ENCODE measurements around the gene MYBBP1A.
"Not testable (repeated sequence)": the region's sequence is repeated elsewhere in the genome, so short reads cannot be mapped to it uniquely, and the experiment has no call there.

Gene MYBBP1A

GRCh38 chr17:4590981-4591453 lies 35.8 kb upstream of the MYBBP1A start:
- no peak for DNase-seq (ENCODE audit: low read depth in 2 of 3, low spot score in 2 of 3)

DNA sequence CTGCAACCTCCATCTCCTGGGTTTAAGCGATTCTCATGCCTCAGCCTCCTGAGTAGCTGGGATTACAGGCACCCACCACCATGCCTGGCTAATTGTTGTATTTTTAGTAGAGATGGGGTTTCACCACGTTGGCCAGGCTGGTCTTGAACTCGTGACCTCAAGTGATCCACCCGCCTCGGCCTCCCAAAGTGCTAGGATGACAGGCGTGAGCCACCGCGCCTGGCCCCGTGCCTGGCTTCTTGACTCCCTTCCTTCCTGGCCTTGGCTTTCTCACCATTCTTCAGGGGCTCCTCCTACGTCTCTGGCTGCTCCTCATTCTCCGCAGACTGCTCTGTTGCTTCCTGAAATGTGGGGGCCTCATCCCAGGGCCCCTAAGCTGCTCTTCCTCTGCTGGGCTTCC lies 34.9 kb upstream of the MYBBP1A start:
- DNase-seq (ENCODE audit: low read depth in 2 of 3, low spot score in 2 of 3), result not testable (repeated sequence)

GRCh38 chr17:4588898-4589625 lies 33.9 kb upstream of the MYBBP1A start:
- no peak for DNase-seq (ENCODE audit: low read depth in 2 of 3, low spot score in 2 of 3)

DNA sequence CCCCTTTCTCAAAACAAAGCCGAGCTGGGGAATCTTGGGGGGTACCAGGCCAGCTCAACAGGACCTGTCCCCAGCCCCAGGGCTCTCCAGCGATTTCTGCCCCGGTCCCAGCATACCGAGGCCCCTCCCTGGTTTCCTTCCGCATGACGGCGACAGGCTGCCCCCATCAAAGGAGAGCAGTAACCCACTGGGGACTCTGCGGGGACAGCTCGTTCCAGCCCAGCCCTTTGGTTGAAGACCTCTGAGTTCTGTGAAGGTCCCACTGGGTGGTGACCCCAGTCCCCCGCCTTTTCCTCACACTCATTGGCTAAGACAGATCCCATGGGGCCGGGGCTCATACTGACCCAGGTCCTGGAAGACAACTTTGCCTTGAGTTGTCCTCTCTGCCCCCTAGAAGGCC lies 33.2 kb upstream of the MYBBP1A start:
- DNase-seq (ENCODE audit: low read depth in 2 of 3, low spot score in 2 of 3), result no peak

GRCh38 chr17:4587803-4588202 lies 32.6 kb upstream of the MYBBP1A start:
- no peak for DNase-seq (ENCODE audit: low read depth in 2 of 3, low spot score in 2 of 3)

DNA sequence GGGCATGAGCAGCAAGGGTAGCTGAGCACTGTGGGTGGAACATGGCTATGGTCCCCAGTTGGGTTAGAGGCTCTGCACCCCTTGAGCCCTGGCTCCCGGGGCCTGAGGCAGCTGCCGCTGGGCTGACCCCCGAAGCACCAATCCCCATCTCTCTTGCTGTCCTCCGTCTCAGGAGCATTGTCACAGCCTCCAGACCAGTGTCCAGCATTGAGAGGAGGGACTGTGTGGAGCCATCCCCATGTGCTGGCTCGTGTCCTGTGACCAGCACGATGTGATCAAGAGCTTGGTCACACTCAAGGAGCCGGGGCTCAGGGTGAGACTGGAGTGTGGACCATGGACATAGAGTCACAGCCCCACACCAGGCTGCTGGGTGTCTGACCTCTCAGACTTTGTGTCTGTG lies 32.0 kb upstream of the MYBBP1A start:
- DNase-seq (ENCODE audit: low read depth in 2 of 3, low spot score in 2 of 3), result no peak

- DNase-seq (ENCODE audit: low read depth in 2 of 3, low spot score in 2 of 3), result no peak
These were observed 30.9 kb upstream of the MYBBP1A start for GRCh38 chr17:4586043-4586442.

- DNase-seq (ENCODE audit: low read depth in 2 of 3, low spot score in 2 of 3), result no peak
These were observed 30.4 kb upstream of the MYBBP1A start for GRCh38 chr17:4585638-4585994.

- DNase-seq (ENCODE audit: low read depth in 2 of 3, low spot score in 2 of 3), result no peak
These were observed 29.9 kb upstream of the MYBBP1A start for GRCh38 chr17:4584917-4585637.

DNA sequence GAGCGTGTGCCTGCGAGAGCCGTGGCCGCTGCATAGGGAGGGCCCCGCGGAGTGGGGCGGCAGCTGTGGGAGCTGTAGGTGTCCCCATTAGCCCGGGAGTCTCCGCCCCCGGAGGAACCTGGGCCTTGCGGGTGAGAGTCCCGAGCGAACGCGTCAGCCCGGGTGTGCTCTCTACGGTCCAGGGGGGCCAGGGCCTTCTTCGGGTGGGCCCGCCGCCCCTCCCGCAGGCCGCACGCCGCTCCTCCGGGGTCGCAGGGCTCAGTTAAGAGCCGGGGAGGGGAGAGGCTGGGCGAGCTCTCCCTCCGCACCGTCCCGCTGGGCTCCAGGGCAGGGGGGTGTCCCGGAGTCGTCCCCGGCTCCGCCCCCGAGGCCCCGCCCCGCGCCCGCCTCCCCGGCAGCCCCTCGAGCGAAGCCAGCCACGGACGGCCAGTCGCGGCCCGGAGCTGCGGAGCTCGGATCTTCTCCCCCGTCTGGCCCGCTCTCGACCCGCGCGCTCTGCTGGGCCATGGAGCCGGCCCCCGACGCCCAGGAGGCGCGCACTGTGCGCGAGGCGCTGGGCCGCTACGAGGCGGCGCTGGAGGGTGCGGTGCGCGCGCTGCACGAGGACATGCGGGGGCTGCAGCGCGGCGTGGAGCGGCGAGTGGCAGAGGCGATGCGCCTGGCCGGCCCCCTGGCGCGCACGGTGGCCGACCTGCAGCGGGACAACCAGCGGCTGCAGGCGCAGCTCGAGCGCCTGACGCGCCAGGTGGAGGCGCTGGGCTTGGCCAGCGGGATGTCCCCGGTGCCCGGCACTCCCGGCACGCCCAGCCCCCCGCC lies 29.1 kb upstream of the MYBBP1A start, which contains the start of gene SMTNL2:
Gene SMTNL2 (plus strand): TSS at position 429 of the 816 bp plus-strand sequence. CDS start 77 bp downstream, at position 506.
- no peak for DNase-seq (ENCODE audit: low read depth in 2 of 3, low spot score in 2 of 3)

- no peak for DNase-seq (ENCODE audit: low read depth in 2 of 3, low spot score in 2 of 3)
These were observed 28.6 kb upstream of the MYBBP1A start for GRCh38 chr17:4583782-4584100.

- DNase-seq (ENCODE audit: low read depth in 2 of 3, low spot score in 2 of 3), result no peak
These were observed 28.0 kb upstream of the MYBBP1A start for GRCh38 chr17:4583206-4583605.

DNA sequence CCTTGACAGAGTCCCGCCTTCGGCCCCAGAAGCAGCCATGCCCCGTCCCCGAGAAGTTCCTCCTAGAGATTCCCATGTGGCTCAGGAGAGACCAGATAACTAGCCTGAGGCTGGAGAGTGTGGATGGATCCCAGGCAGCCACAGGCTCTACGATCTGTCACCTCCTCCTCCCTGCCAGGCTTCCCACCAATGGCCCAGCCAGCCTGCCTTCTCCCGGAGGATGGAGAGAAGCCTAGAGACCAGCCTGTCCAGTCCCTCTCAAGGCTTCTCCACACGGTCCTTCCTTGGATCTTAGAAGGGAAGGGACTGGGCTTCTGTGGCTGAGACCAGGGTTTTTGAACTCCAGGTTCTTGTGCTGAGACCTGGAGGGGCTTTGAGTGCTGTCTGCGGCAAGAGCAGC lies 27.5 kb upstream of the MYBBP1A start:
- no peak for DNase-seq (ENCODE audit: low read depth in 2 of 3, low spot score in 2 of 3)

DNA sequence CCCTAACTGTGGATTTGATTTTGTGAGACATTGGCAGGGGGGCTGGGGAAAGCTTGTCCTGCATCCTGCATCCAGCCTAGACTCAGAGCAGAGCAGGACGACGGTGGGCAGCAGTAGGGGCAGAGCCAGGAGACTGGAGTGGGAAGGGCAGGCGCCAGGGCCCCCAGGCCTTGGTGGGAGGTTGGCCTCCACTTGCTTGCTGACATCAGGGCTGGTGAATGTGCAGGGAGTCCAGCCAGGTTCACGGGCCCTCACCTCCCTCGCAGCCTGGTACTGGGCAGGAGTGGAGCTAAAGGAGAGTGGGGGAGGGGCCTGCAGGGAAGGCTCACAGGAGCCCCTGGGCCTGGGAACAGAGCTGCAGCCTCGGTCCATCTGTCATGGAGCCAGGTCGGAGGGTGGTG lies 26.9 kb upstream of the MYBBP1A start:
- no peak for DNase-seq (ENCODE audit: low read depth in 2 of 3, low spot score in 2 of 3)

DNA sequence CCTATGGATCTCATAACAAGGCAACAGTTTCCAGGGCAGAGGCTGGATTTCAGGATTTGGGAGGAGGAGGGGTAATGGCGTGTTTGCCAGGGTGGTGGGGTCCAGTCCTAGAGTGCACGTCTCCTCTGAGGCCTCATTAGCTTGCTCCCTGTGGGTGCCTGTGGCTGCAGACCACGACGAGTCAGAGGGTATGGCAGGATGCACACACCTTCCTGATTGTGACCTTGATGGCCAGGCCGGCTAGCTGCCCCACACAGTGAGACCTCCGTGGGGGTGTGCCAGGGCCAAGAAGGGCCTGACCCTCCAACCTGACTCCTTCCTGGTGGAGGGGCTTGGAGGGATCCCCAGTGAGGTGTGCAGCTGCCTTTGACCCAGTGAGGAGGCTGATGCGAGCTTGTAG lies 25.1 kb upstream of the MYBBP1A start:
- DNase-seq (ENCODE audit: low read depth in 2 of 3, low spot score in 2 of 3), result no peak

GRCh38 chr17:4579678-4580077 lies 24.5 kb upstream of the MYBBP1A start:
- no peak for DNase-seq (ENCODE audit: low read depth in 2 of 3, low spot score in 2 of 3)

- not testable (repeated sequence) for DNase-seq (ENCODE audit: low read depth in 2 of 3, low spot score in 2 of 3)
These were observed 23.2 kb upstream of the MYBBP1A start for GRCh38 chr17:4578349-4578748.

- no peak for DNase-seq (ENCODE audit: low read depth in 2 of 3, low spot score in 2 of 3)
These were observed 22.3 kb upstream of the MYBBP1A start for GRCh38 chr17:4577386-4577993.

DNA sequence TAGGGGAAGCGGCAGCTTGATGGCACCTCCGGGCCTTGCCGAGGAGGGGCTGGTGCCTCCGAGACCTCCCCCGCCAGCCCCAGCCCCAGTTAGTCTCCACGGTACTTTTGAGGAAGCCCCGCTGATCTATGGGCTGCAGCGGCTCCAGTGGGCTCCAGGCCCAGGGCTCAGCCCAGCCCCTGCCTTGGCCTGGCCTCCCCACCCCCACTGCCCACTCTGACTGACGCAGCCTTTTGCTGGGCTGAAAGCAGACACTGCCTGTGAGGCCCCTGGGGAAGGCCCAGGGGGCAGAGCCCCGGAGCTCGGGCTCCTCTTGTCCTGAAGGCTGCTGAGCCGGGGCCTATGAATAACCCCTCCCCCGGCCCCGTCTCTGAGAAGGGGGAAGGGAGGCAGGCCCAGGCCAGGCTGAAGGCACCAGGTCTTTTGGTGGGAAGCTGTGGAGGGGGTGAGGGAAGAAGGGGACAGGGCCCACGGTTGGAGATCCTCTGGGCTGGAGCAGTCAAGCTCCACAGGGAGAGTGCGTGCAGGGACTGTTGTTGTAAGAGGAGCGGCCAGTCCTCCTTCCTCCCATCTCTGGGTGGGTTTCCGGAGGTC lies 21.6 kb upstream of the MYBBP1A start:
- DNase-seq (ENCODE audit: low read depth in 2 of 3, low spot score in 2 of 3), result no peak

GRCh38 chr17:4576161-4576558 lies 21.0 kb upstream of the MYBBP1A start:
- no peak for DNase-seq (ENCODE audit: low read depth in 2 of 3, low spot score in 2 of 3)

DNA sequence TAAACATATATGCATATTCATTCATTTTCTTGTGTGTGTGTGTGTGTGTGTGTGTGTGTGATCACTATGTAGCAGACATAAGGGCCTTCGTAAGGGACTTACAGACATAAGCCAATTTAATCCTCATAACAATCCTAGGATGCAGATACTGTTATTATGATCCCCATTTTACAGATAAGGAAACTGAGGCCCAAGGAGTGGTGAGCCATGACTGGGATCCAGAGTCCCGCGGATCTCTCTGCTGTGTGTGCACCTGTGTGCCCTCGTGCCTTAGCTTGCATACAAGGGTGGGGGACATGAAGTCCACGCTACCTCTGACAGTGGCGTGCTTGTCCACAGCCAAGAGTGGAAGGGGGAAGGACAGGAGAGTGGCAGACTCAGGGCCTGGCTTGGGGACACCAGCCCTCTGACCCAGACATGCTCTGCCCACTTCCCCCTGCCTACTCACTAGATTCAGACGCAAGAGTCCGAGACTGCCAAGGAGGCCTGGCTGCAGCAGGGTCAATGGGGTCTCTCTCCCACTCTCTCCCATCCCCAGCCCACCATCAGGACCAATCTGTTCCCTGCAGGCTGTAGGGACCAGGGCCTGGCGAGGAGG lies 19.4 kb upstream of the MYBBP1A start:
- no peak for DNase-seq (ENCODE audit: low read depth in 2 of 3, low spot score in 2 of 3)

Measured in activated CD8-positive, alpha-beta memory T cell treated with anti-CD3 and anti-CD28 coated beads for 48 hours (primary cell).